CD14-positive monocyte (primary cell): ENCODE data around the gene WWC2. TPM values are rescaled to one million over a fixed set of nuclear protein-coding genes. Genes with fewer than 3 reads are reported as not detected.
A peak's percentile ranks its signal among the peaks of the same experiment; 100 is the strongest.

Experiments
- DNase-seq, 3 donors: peaks; one replicate each; pipeline ENCODE4 v3.0.0-alpha.2; 2011 to 2022
- H2AFZ ChIP-seq: 2 replicates; pipeline ENCODE4 v1.6.0; 2012; ENCODE audit warnings: mild to moderate bottlenecking, low read depth, low read length, inconsistent platforms; ENCODE audit not compliant: insufficient read depth, poor library complexity, severe bottlenecking
- H3K27ac ChIP-seq, 2 donors: 1 replicate in 1 of 2; 2 replicates in 1 of 2; pipeline ENCODE4 v1.5.1; 2012 to 2013; ENCODE audit warnings: low read length in 2 of 2, control low read depth in 1 of 2, inconsistent platforms in 1 of 2, low read depth in 1 of 2, mild to moderate bottlenecking in 1 of 2
- H3K27me3 ChIP-seq, 2 donors: one replicate each; pipeline versions ENCODE4 v1.6.0 to v1.6.1; 2011 to 2013; ENCODE audit warnings: low read length in 2 of 2; ENCODE audit not compliant: control insufficient read depth in 2 of 2, insufficient read depth in 2 of 2
- H3K36me3 ChIP-seq, 2 donors: replicated peaks in 1 of 2; 1 replicate in 1 of 2; 2 replicates in 1 of 2; pipeline versions ENCODE4 v1.5.1 to v1.6.1; 2012 to 2013; ENCODE audit warnings: low read length in 2 of 2, control low read depth in 1 of 2, inconsistent platforms in 1 of 2, mild to moderate bottlenecking in 1 of 2; ENCODE audit not compliant: insufficient read depth in 2 of 2, control insufficient read depth in 1 of 2
- H3K4me1 ChIP-seq, 2 donors: 1 replicate in 1 of 2; 2 replicates in 1 of 2; pipeline versions ENCODE4 v1.5.1 to v1.6.1; 2012 to 2013; ENCODE audit warnings: low read length in 2 of 2, control low read depth in 1 of 2, inconsistent platforms in 1 of 2, mild to moderate bottlenecking in 1 of 2, moderate library complexity in 1 of 2; ENCODE audit not compliant: insufficient read depth in 2 of 2, control insufficient read depth in 1 of 2
- H3K4me2 ChIP-seq: replicated peaks from 2 replicates; pipeline ENCODE3; 2012; ENCODE audit warnings: low read length, moderate library complexity, mild to moderate bottlenecking; ENCODE audit not compliant: poor library complexity, severe bottlenecking; ENCODE audit errors: extremely low read depth
- H3K4me3 ChIP-seq, 3 experiments: fragments of 200-600 bp in 1 of 3; sonication (generic) in 1 of 3; replicated peaks in 1 of 3; 1 replicate in 2 of 3; 2 replicates in 1 of 3; pipeline ENCODE4 v1.5.1; 2011 to 2013; ENCODE audit warnings: low read length in 3 of 3, mild to moderate bottlenecking in 3 of 3, control low read depth in 2 of 3, low read depth in 2 of 3, inconsistent platforms in 1 of 3, moderate library complexity in 1 of 3
- H3K79me2 ChIP-seq: 2 replicates; pipeline ENCODE4 v1.6.0; 2012; ENCODE audit warnings: mild to moderate bottlenecking, control low read depth, inconsistent platforms, low read length, moderate library complexity; ENCODE audit not compliant: insufficient read depth
- H3K9ac ChIP-seq: 2 replicates; pipeline ENCODE4 v1.6.0; 2017; ENCODE audit warnings: low read length, mild to moderate bottlenecking; ENCODE audit not compliant: insufficient read depth, poor library complexity, severe bottlenecking
- H3K9me3 ChIP-seq, 2 donors: replicated peaks in 1 of 2; 1 replicate in 1 of 2; 2 replicates in 1 of 2; pipeline versions ENCODE4 v1.5.1 to v1.6.1; 2012 to 2013; ENCODE audit warnings: low read length in 2 of 2, control low read depth in 1 of 2; ENCODE audit not compliant: control insufficient read depth in 1 of 2, insufficient read depth in 1 of 2
- H4K20me1 ChIP-seq: 2 replicates; pipeline ENCODE4 v1.6.0; 2012; ENCODE audit warnings: mild to moderate bottlenecking, low read length, control low read depth, moderate library complexity; ENCODE audit not compliant: insufficient read depth
- H3K27ac Mint-ChIP-seq, 7 donors: one replicate each; pipeline ENCODE4 v1.8.0; 2020; ENCODE audit warnings: mild to moderate bottlenecking in 7 of 7, mixed read lengths in 7 of 7, moderate library complexity in 6 of 7, inconsistent platforms in 2 of 7
- H3K27me3 Mint-ChIP-seq, 3 donors: one replicate each; pipeline ENCODE4 v1.8.0; 2021 to 2022; ENCODE audit warnings: low read depth in 3 of 3, mild to moderate bottlenecking in 3 of 3, mixed read lengths in 3 of 3, moderate library complexity in 3 of 3, inconsistent platforms in 1 of 3
- H3K36me3 Mint-ChIP-seq, 2 donors: one replicate each; pipeline ENCODE4 v1.8.0; 2020; ENCODE audit warnings: mixed read lengths in 2 of 2, inconsistent platforms in 1 of 2, mild to moderate bottlenecking in 1 of 2
- H3K4me1 Mint-ChIP-seq: one replicate; pipeline ENCODE4 v1.8.0; 2020; ENCODE audit warnings: mild to moderate bottlenecking, mixed read lengths
- H3K4me3 Mint-ChIP-seq, 2 donors: one replicate each; pipeline ENCODE4 v1.8.0; 2020; ENCODE audit warnings: mild to moderate bottlenecking in 2 of 2, mixed read lengths in 2 of 2, moderate library complexity in 1 of 2
- H3K9me3 Mint-ChIP-seq, 7 donors: one replicate each; pipeline ENCODE4 v1.8.0; 2020 to 2022; ENCODE audit warnings: mixed read lengths in 7 of 7, mild to moderate bottlenecking in 6 of 7, moderate library complexity in 6 of 7, inconsistent platforms in 2 of 7
- WGBS: methylation state at CpG from one replicate; pipeline ENCODE4 v1.1.5; 2013; ENCODE audit warnings: missing lambda C conversion rate; ENCODE audit not compliant: insufficient coverage; 5-methylcytosine and 5-hydroxymethylcytosine counted together
- intact Hi-C, 2 donors: fragments of 100-400 bp; cut with micrococcal nuclease; formaldehyde crosslinking; loops; one replicate each; pipeline versions ENCODE4 v1.15.0 to v1.15.1; 2023
- polyA plus RNA-seq, 3 donors: library from polyadenylated mRNA; depleted of rRNA in 1 of 3; unstranded in 2 of 3; stranded (reverse) in 1 of 3; fragments of 300-500 nt in 2 of 3; fragments of >200 nt in 1 of 3; fragmentation: Illumina TruSeq in 2 of 3; gene quantifications; 1 replicate in 2 of 3; 2 replicates in 1 of 3; pipeline ENCODE4 v1.2.3, GENCODE V29; 2012 to 2021
- TF ChIP-seq, protein P1 (sequence below): fragments of 200-600 bp; IDR thresholded peaks from one replicate; pipeline ENCODE4 v1.8.0; 2022; ENCODE audit warnings: antibody characterized with exemption, mild to moderate bottlenecking

The WWC2 gene
- polyA plus RNA-seq, 3 donors: 1.9 to 3.8 (median 2.9) TPM

DNA sequence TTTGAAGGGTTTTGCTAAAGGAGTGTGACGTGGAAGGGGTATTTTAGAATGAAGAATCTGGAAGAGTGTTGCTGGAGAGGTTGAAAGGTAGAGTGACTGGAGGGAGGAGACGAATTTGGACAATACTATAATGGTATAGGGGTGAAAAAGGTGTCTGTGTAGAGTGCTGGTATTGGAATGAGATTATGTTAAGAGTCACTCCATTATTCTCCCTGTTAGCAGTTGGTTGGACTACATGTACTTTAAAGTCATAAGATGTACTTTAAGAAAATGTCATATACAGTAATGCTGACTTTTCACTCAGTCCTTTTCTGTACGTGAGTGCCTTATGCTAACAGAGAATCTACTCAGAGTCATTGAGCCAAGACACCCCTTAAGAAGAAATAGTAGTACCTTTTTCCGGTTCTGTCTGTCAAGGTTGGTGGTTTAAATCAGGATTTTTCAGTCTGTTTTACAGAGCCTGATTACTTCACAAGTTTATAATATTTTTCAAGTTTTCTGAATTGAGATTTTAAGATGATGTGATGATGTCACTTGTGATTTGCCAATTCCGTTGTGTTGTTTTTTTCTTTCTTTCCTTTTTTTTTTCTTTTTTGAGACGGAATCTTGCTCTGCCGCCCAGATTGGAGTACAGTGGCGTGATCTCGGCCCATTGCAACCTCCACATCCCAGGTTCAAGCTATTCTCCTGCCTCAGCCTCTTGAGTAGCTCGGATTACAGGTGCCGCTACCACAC lies 56.6 kb downstream of the WWC2 start:
- Mint-ChIP-seq H3K27me3 (peaks cover 0 to 2% (median 0%) of the 10 kb centered on the region in 3 donors), H3K4me1 (peaks cover 8% of the 10 kb centered on the region), H3K27ac (no peak overlapping the region), H3K36me3 (no peaks in the 10 kb centered on the region), H3K9me3 (no peaks in the 10 kb centered on the region), H3K4me3 (no peak overlapping the region)
- intact Hi-C loops: no loop called here
- Histone ChIP-seq H3K79me2 (no peaks in the 10 kb centered on the region), H3K9ac (no peak overlapping the region), H3K27ac (no peak overlapping the region), H4K20me1 (no peaks in the 10 kb centered on the region), H3K4me2 (no peak overlapping the region), H3K9me3 (no peaks in the 10 kb centered on the region), H3K36me3 (no peaks in the 10 kb centered on the region), H2AFZ (no peak overlapping the region), H3K4me3 (no peak overlapping the region), H3K27me3 (no peaks in the 10 kb centered on the region), H3K4me1 (peaks cover 0 to 3% of the 10 kb centered on the region in 2 donors)
- TF ChIP-seq, protein P1, sequence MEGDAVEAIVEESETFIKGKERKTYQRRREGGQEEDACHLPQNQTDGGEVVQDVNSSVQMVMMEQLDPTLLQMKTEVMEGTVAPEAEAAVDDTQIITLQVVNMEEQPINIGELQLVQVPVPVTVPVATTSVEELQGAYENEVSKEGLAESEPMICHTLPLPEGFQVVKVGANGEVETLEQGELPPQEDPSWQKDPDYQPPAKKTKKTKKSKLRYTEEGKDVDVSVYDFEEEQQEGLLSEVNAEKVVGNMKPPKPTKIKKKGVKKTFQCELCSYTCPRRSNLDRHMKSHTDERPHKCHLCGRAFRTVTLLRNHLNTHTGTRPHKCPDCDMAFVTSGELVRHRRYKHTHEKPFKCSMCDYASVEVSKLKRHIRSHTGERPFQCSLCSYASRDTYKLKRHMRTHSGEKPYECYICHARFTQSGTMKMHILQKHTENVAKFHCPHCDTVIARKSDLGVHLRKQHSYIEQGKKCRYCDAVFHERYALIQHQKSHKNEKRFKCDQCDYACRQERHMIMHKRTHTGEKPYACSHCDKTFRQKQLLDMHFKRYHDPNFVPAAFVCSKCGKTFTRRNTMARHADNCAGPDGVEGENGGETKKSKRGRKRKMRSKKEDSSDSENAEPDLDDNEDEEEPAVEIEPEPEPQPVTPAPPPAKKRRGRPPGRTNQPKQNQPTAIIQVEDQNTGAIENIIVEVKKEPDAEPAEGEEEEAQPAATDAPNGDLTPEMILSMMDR: no peak
- WGBS: 96% methylated on average over 4 of the region's 11 CpGs
- no peak for DNase-seq

DNA sequence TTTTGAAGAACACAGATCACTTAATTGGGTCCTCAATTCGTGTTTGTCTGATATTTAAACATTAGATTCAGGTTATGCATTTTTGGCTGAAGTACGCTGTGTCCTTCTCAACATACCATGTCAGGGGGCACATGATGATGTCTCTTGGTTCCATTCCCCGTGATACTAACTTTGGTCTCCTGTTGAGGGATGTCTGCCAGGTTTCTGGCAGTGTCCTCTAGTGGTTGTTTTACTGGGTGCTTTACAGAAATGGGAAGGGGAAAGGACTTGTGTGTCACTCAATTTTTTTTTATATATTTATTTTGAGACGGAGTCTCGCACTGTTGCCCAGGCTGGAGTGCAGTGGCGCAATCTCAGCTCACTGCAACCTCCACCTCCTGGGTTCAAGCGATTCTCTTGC lies 58.2 kb downstream of the WWC2 start:
- no peaks in the 10 kb centered on the region for H3K79me2 ChIP-seq

More for the DNA sequence above, 58.2 kb downstream of the WWC2 start:
- Histone ChIP-seq H3K9ac (no peak overlapping the region), H3K36me3 (no peaks in the 10 kb centered on the region), H3K4me1 (peaks cover 0 to 3% of the 10 kb centered on the region in 2 donors), H3K4me3 (no peak overlapping the region), H3K27me3 (no peaks in the 10 kb centered on the region), H4K20me1 (no peaks in the 10 kb centered on the region), H3K4me2 (no peak overlapping the region), H3K27ac (no peak overlapping the region), H2AFZ (no peak overlapping the region), H3K9me3 (no peaks in the 10 kb centered on the region)
- Mint-ChIP-seq H3K27me3 (peaks cover 0 to 2% (median 0%) of the 10 kb centered on the region in 3 donors), H3K36me3 (no peaks in the 10 kb centered on the region), H3K4me3 (no peak overlapping the region), H3K9me3 (no peaks in the 10 kb centered on the region), H3K4me1 (peaks cover 8% of the 10 kb centered on the region), H3K27ac (peak overlapping the region in 1 of 7 donors; percentile 54)
- 82% methylated on average over 5 of the region's 7 CpGs for WGBS
- DNase-seq: no peak
- intact Hi-C loops: no loop called here
- TF ChIP-seq, protein P1: no peak
